HG03442 (cell line): ENCODE measurements around the gene WNT10A.

Experiments
- ATAC-seq: cut with Tn5 transposase; IDR thresholded peaks from one replicate; pipeline ENCODE4 v1.9.1; 2021; ENCODE audit warnings: mild to moderate bottlenecking, moderate library complexity; ENCODE audit not compliant: unreplicated experiment

WNT10A gene

GRCh38 chr2:218876562-218877219 is 4.0 kb upstream of the WNT10A start:
- ATAC-seq: no peak

GRCh38 chr2:218877331-218877730 is 3.3 kb upstream of the WNT10A start:
- no peak for ATAC-seq

- ATAC-seq: no peak
These were observed 2.8 kb upstream of the WNT10A start for GRCh38 chr2:218877891-218878290.

GRCh38 chr2:218878486-218878885 is 2.2 kb upstream of the WNT10A start:
- no peak for ATAC-seq

- ATAC-seq: no peak
These were observed 1.5 kb upstream of the WNT10A start for GRCh38 chr2:218878926-218879761.

- ATAC-seq: no peak
These were observed 913 bp upstream of the WNT10A start for GRCh38 chr2:218879776-218880101.

- no peak for ATAC-seq
These were observed 375 bp downstream of the WNT10A start for GRCh38 chr2:218880859-218881594.

- no peak for ATAC-seq
These were observed 1.2 kb downstream of the WNT10A start for GRCh38 chr2:218881744-218882460.

- ATAC-seq: no peak
These were observed 1.8 kb downstream of the WNT10A start for GRCh38 chr2:218882461-218882816.

- ATAC-seq: no peak
These were observed 2.3 kb downstream of the WNT10A start for GRCh38 chr2:218882866-218883366.

- ATAC-seq: no peak
These were observed 3.1 kb downstream of the WNT10A start for GRCh38 chr2:218883491-218884490.

- no peak for ATAC-seq
These were observed 3.9 kb downstream of the WNT10A start for GRCh38 chr2:218884519-218884918.

GRCh38 chr2:218885981-218886947 is 5.6 kb downstream of the WNT10A start:
- ATAC-seq: peak; percentile 67

- ATAC-seq: no peak
These were observed 6.4 kb downstream of the WNT10A start for GRCh38 chr2:218887079-218887478.

GRCh38 chr2:218888341-218888740 is 7.7 kb downstream of the WNT10A start:
- ATAC-seq: no peak

- no peak for ATAC-seq
These were observed 9.3 kb downstream of the WNT10A start for GRCh38 chr2:218889937-218890336.

- no peak for ATAC-seq
These were observed 9.7 kb downstream of the WNT10A start for GRCh38 chr2:218890369-218890768.

- ATAC-seq: no peak
These were observed 10.9 kb downstream of the WNT10A start for GRCh38 chr2:218891275-218892135.
